Measurements from ENCODE around the gene SALL4. TPM values are rescaled to one million over a fixed set of nuclear protein-coding genes. Genes with fewer than 3 reads are reported as not detected.

SALL4 gene
- polyA plus RNA-seq, 4 donors: 0.06 to 12.3 TPM; not detected in 2

GRCh38 chr20:51811042-51811355 is 8.7 kb upstream of the SALL4 start:
- Histone ChIP-seq H3K27me3 (ENCODE audit: control insufficient read depth in 3 of 3, insufficient read depth in 3 of 3, low read length in 3 of 3) (no peaks in the 10 kb centered on the region), H3K36me3 (ENCODE audit: control insufficient read depth in 3 of 3, insufficient read depth in 2 of 3, low read depth in 1 of 3, low read length in 3 of 3) (no peaks in the 10 kb centered on the region), H3K9me3 (ENCODE audit: control insufficient read depth in 2 of 2, insufficient read depth in 1 of 2, low read depth in 1 of 2, low read length in 1 of 2) (no peaks in the 10 kb centered on the region), H3K27ac (ENCODE audit: low read depth in 1 of 3, low read length in 2 of 3) (peak overlapping the region in 1 of 3 donors; percentile 5), H3K4me3 (ENCODE audit: low read depth in 1 of 3, low read length in 3 of 3) (no peak overlapping the region), H3K4me1 (ENCODE audit: control insufficient read depth in 3 of 3, insufficient read depth in 2 of 3, low read depth in 1 of 3, low read length in 2 of 3) (peaks cover 0 to 10% (median 0%) of the 10 kb centered on the region in 3 donors)
- FAIRE-seq (no peak), DNase-seq (peak in 1 of 2 donors; percentile 56)
- 74 to 82% (median 78%) methylated on average over 3 of the region's 3 CpGs for WGBS, 3 donors

GRCh38 chr20:51810155-51811041 is 8.1 kb upstream of the SALL4 start:
- 81 to 90% (median 85%) methylated on average over 13 of the region's 13 CpGs for WGBS, 3 donors
- H3K9me3 ChIP-seq (ENCODE audit: control insufficient read depth in 2 of 2, insufficient read depth in 1 of 2, low read depth in 1 of 2, low read length in 1 of 2): no peaks in the 10 kb centered on the region
- FAIRE-seq: no peak

GRCh38 chr20:51807720-51808250 is 5.5 kb upstream of the SALL4 start:
- no peaks in the 10 kb centered on the region for H3K27me3 ChIP-seq (ENCODE audit: control insufficient read depth in 3 of 3, insufficient read depth in 3 of 3, low read length in 3 of 3)
- peaks cover 0 to 10% (median 0%) of the 10 kb centered on the region in 3 donors for H3K4me1 ChIP-seq (ENCODE audit: control insufficient read depth in 3 of 3, insufficient read depth in 2 of 3, low read depth in 1 of 3, low read length in 2 of 3)
- no peak for FAIRE-seq
- H3K9me3 ChIP-seq (ENCODE audit: control insufficient read depth in 2 of 2, insufficient read depth in 1 of 2, low read depth in 1 of 2, low read length in 1 of 2): no peaks in the 10 kb centered on the region
- 28 to 56% (median 43%) methylated on average over 5 of the region's 5 CpGs for WGBS, 3 donors
- no peaks in the 10 kb centered on the region for H3K36me3 ChIP-seq (ENCODE audit: control insufficient read depth in 3 of 3, insufficient read depth in 2 of 3, low read depth in 1 of 3, low read length in 3 of 3)
- H3K27ac ChIP-seq (ENCODE audit: low read depth in 1 of 3, low read length in 2 of 3): no peak overlapping the region
- DNase-seq: peak in 1 of 2 donors; percentile 44
- no peak overlapping the region for H3K4me3 ChIP-seq (ENCODE audit: low read depth in 1 of 3, low read length in 3 of 3)

More at GRCh38 chr20:51810155-51811041, 8.1 kb upstream of the SALL4 start:
- no peaks in the 10 kb centered on the region for H3K36me3 ChIP-seq (ENCODE audit: control insufficient read depth in 3 of 3, insufficient read depth in 2 of 3, low read depth in 1 of 3, low read length in 3 of 3)
- peaks cover 0 to 10% (median 0%) of the 10 kb centered on the region in 3 donors for H3K4me1 ChIP-seq (ENCODE audit: control insufficient read depth in 3 of 3, insufficient read depth in 2 of 3, low read depth in 1 of 3, low read length in 2 of 3)
- DNase-seq: no peak
- no peak overlapping the region for H3K4me3 ChIP-seq (ENCODE audit: low read depth in 1 of 3, low read length in 3 of 3)
- peak overlapping the region in 1 of 3 donors; percentile 5 for H3K27ac ChIP-seq (ENCODE audit: low read depth in 1 of 3, low read length in 2 of 3)
- H3K27me3 ChIP-seq (ENCODE audit: control insufficient read depth in 3 of 3, insufficient read depth in 3 of 3, low read length in 3 of 3): no peaks in the 10 kb centered on the region

GRCh38 chr20:51804754-51805153 is 2.4 kb upstream of the SALL4 start:
- H3K9me3 ChIP-seq (ENCODE audit: control insufficient read depth in 2 of 2, insufficient read depth in 1 of 2, low read depth in 1 of 2, low read length in 1 of 2): no peaks in the 10 kb centered on the region
- H3K4me1 ChIP-seq (ENCODE audit: control insufficient read depth in 3 of 3, insufficient read depth in 2 of 3, low read depth in 1 of 3, low read length in 2 of 3): peaks cover 0 to 3% (median 2%) of the 10 kb centered on the region in 3 donors
- WGBS, 3 donors: 86 to 89% (median 87%) methylated on average over 7 of the region's 7 CpGs
- H3K36me3 ChIP-seq (ENCODE audit: control insufficient read depth in 3 of 3, insufficient read depth in 2 of 3, low read depth in 1 of 3, low read length in 3 of 3): no peaks in the 10 kb centered on the region
- FAIRE-seq (no peak), DNase-seq (no peak)
- no peak overlapping the region for H3K27ac ChIP-seq (ENCODE audit: low read depth in 1 of 3, low read length in 2 of 3)
- H3K27me3 ChIP-seq (ENCODE audit: control insufficient read depth in 3 of 3, insufficient read depth in 3 of 3, low read length in 3 of 3): peaks cover 0 to 6% (median 3%) of the 10 kb centered on the region in 3 donors
- H3K4me3 ChIP-seq (ENCODE audit: low read depth in 1 of 3, low read length in 3 of 3): no peak overlapping the region

GRCh38 chr20:51803148-51803854 is 980 bp upstream of the SALL4 start:
- no peak for DNase-seq
- H3K4me1 ChIP-seq (ENCODE audit: control insufficient read depth in 3 of 3, insufficient read depth in 2 of 3, low read depth in 1 of 3, low read length in 2 of 3): peaks cover 0 to 3% (median 2%) of the 10 kb centered on the region in 3 donors
- no peak overlapping the region for H3K27ac ChIP-seq (ENCODE audit: low read depth in 1 of 3, low read length in 2 of 3)
- H3K27me3 ChIP-seq (ENCODE audit: control insufficient read depth in 3 of 3, insufficient read depth in 3 of 3, low read length in 3 of 3): peaks cover 0 to 6% (median 3%) of the 10 kb centered on the region in 3 donors
- no peak overlapping the region for H3K4me3 ChIP-seq (ENCODE audit: low read depth in 1 of 3, low read length in 3 of 3)
- H3K9me3 ChIP-seq (ENCODE audit: control insufficient read depth in 2 of 2, insufficient read depth in 1 of 2, low read depth in 1 of 2, low read length in 1 of 2): no peaks in the 10 kb centered on the region
- H3K36me3 ChIP-seq (ENCODE audit: control insufficient read depth in 3 of 3, insufficient read depth in 2 of 3, low read depth in 1 of 3, low read length in 3 of 3): no peaks in the 10 kb centered on the region
- WGBS, 3 donors: 45 to 74% (median 69%) methylated on average over 4 of the region's 4 CpGs
- FAIRE-seq: no peak

- H3K27ac ChIP-seq (ENCODE audit: low read depth in 1 of 3, low read length in 2 of 3): peak overlapping the region in 1 of 3 donors; percentile 31
- peaks cover 0 to 6% (median 3%) of the 10 kb centered on the region in 3 donors for H3K27me3 ChIP-seq (ENCODE audit: control insufficient read depth in 3 of 3, insufficient read depth in 3 of 3, low read length in 3 of 3)
- peaks cover 0 to 3% (median 2%) of the 10 kb centered on the region in 3 donors for H3K4me1 ChIP-seq (ENCODE audit: control insufficient read depth in 3 of 3, insufficient read depth in 2 of 3, low read depth in 1 of 3, low read length in 2 of 3)
- FAIRE-seq (no peak), DNase-seq (no peak)
- no peaks in the 10 kb centered on the region for H3K9me3 ChIP-seq (ENCODE audit: control insufficient read depth in 2 of 2, insufficient read depth in 1 of 2, low read depth in 1 of 2, low read length in 1 of 2)
- H3K36me3 ChIP-seq (ENCODE audit: control insufficient read depth in 3 of 3, insufficient read depth in 2 of 3, low read depth in 1 of 3, low read length in 3 of 3): no peaks in the 10 kb centered on the region
- peak overlapping the region in 2 of 3 donors; percentile 36 to 86 for H3K4me3 ChIP-seq (ENCODE audit: low read depth in 1 of 3, low read length in 3 of 3)
- 6 to 8% (median 7%) methylated on average over 8 of the region's 8 CpGs for WGBS, 3 donors
Observed at GRCh38 chr20:51801823-51802123, 548 bp downstream of the SALL4 start.

- H3K4me1 ChIP-seq (ENCODE audit: control insufficient read depth in 3 of 3, insufficient read depth in 2 of 3, low read depth in 1 of 3, low read length in 2 of 3): peaks cover 0 to 3% (median 2%) of the 10 kb centered on the region in 3 donors
- H3K36me3 ChIP-seq (ENCODE audit: control insufficient read depth in 3 of 3, insufficient read depth in 2 of 3, low read depth in 1 of 3, low read length in 3 of 3): no peaks in the 10 kb centered on the region
- H3K27me3 ChIP-seq (ENCODE audit: control insufficient read depth in 3 of 3, insufficient read depth in 3 of 3, low read length in 3 of 3): peaks cover 0 to 6% (median 3%) of the 10 kb centered on the region in 3 donors
- 0 to 1% (median 1%) methylated on average over 45 to 59 of the region's 59 CpGs for WGBS, 3 donors
- peak; percentile 1 to 56 for DNase-seq
- FAIRE-seq: no peak
- no peaks in the 10 kb centered on the region for H3K9me3 ChIP-seq (ENCODE audit: control insufficient read depth in 2 of 2, insufficient read depth in 1 of 2, low read depth in 1 of 2, low read length in 1 of 2)
- peak overlapping the region in 1 of 3 donors; percentile 31 for H3K27ac ChIP-seq (ENCODE audit: low read depth in 1 of 3, low read length in 2 of 3)
- peak overlapping the region in 2 of 3 donors; percentile 36 to 86 for H3K4me3 ChIP-seq (ENCODE audit: low read depth in 1 of 3, low read length in 3 of 3)
Observed at GRCh38 chr20:51801122-51801822, 1.0 kb downstream of the SALL4 start.

GRCh38 chr20:51800872-51801121 is 1.5 kb downstream of the SALL4 start:
- FAIRE-seq (no peak), DNase-seq (peak in 1 of 2 donors; percentile 54)
- 0 to 2% (median 0%) methylated on average over 18 of the region's 18 CpGs for WGBS, 3 donors
- Histone ChIP-seq H3K36me3 (ENCODE audit: control insufficient read depth in 3 of 3, insufficient read depth in 2 of 3, low read depth in 1 of 3, low read length in 3 of 3) (no peaks in the 10 kb centered on the region), H3K27ac (ENCODE audit: low read depth in 1 of 3, low read length in 2 of 3) (peak overlapping the region in 1 of 3 donors; percentile 31), H3K27me3 (ENCODE audit: control insufficient read depth in 3 of 3, insufficient read depth in 3 of 3, low read length in 3 of 3) (peaks cover 0 to 6% (median 3%) of the 10 kb centered on the region in 3 donors), H3K9me3 (ENCODE audit: control insufficient read depth in 2 of 2, insufficient read depth in 1 of 2, low read depth in 1 of 2, low read length in 1 of 2) (no peaks in the 10 kb centered on the region), H3K4me1 (ENCODE audit: control insufficient read depth in 3 of 3, insufficient read depth in 2 of 3, low read depth in 1 of 3, low read length in 2 of 3) (peaks cover 0 to 3% (median 2%) of the 10 kb centered on the region in 3 donors), H3K4me3 (ENCODE audit: low read depth in 1 of 3, low read length in 3 of 3) (peak overlapping the region in 2 of 3 donors; percentile 36 to 86)

All from small intestine (tissue), 7 donors.